Activated B cell treated with CpG ODN at 0.5 μM for 24 hours (primary cell): ENCODE data around the gene GRSF1. TPM values are rescaled to one million over a fixed set of nuclear protein-coding genes. Genes with fewer than 3 reads are reported as not detected.

Source experiments
- ATAC-seq: fragments of 200-7000 bp; cut with Tn5 transposase; one replicate; pipeline ENCODE4 v1.10.0; 2021; ENCODE audit warnings: low read depth, mild to moderate bottlenecking, moderate library complexity
- CTCF ChIA-PET: fragments of 350-600 bp; sonication (Branson Sonifier 250); formaldehyde crosslinking; loops from one replicate; lab custom pipeline; 2021; ENCODE audit warnings: antibody characterized with exemption; lab: Charles Lee
- POLR2A ChIA-PET: fragments of 350-600 bp; sonication (Branson Sonifier 250); formaldehyde crosslinking; loops from one replicate; lab custom pipeline; 2021; ENCODE audit warnings: antibody characterized with exemption; lab: Charles Lee
- DNase-seq: peaks from one replicate; pipeline ENCODE4 v3.0.0; 2022
- H3K27ac Mint-ChIP-seq: one replicate; pipeline ENCODE4 v1.8.0; 2020; ENCODE audit warnings: mixed read lengths
- H3K27me3 Mint-ChIP-seq: one replicate; pipeline ENCODE4 v1.8.0; 2021; ENCODE audit warnings: mixed read lengths
- H3K36me3 Mint-ChIP-seq: one replicate; pipeline ENCODE4 v1.8.0; 2021; ENCODE audit warnings: low read depth, mixed read lengths
- H3K4me1 Mint-ChIP-seq: one replicate; pipeline ENCODE4 v1.8.0; 2021; ENCODE audit warnings: mixed read lengths
- H3K4me3 Mint-ChIP-seq: one replicate; pipeline ENCODE4 v1.8.0; 2020; ENCODE audit warnings: mild to moderate bottlenecking, mixed read lengths
- H3K9me3 Mint-ChIP-seq: one replicate; pipeline ENCODE4 v1.8.0; 2020; ENCODE audit warnings: mixed read lengths
- CTCF ChIP-seq: fragments of 200-600 bp; IDR thresholded peaks from one replicate; pipeline ENCODE4 v1.8.0; 2022; ENCODE audit warnings: antibody characterized with exemption, mild to moderate bottlenecking
- intact Hi-C: fragments of 100-400 bp; cut with micrococcal nuclease; formaldehyde crosslinking; loops from one replicate; pipeline ENCODE4 v1.15.1; 2024
- total RNA-seq: library from RNA; stranded (reverse); gene quantifications from 2 replicates; pipeline ENCODE4 v1.2.3, GENCODE V29; 2022

GRSF1 gene
- total RNA-seq, 1 donor from 2014 or later: 63.5 TPM

- CTCF ChIA-PET: no interaction called here
- Mint-ChIP-seq H3K9me3 (no peaks in the 10 kb centered on the region), H3K36me3 (no peaks in the 10 kb centered on the region), H3K27me3 (no peaks in the 10 kb centered on the region), H3K4me1 (peaks cover 29% of the 10 kb centered on the region), H3K27ac (peak overlapping the region; percentile 69), H3K4me3 (peak overlapping the region; percentile 71)
- ATAC-seq: peak; percentile 91
- DNase-seq: no peak
- POLR2A ChIA-PET: interaction anchor here (0.6 to 1.8 kb wide), 11 partner anchors 9 to 170 kb away, joined by 3 to 16 read pairs (median 4); partner anchors contain the start of genes GRSF1 and MOB1B
- no peak for TF ChIP-seq CTCF
- intact Hi-C loops: loop anchor here (1.0 kb wide), 2 partner anchors 28 to 30 kb away; partner anchors contain the start of gene MOB1B
These were observed 34.8 kb upstream of the GRSF1 start for GRCh38 chr4:70874268-70875156.

GRCh38 chr4:70873216-70873615, 33.5 kb upstream of the GRSF1 start:
- no peak for TF ChIP-seq CTCF
- Mint-ChIP-seq H3K27me3 (no peaks in the 10 kb centered on the region), H3K36me3 (no peaks in the 10 kb centered on the region), H3K4me1 (peaks cover 29% of the 10 kb centered on the region), H3K27ac (no peak overlapping the region), H3K4me3 (no peak overlapping the region), H3K9me3 (no peaks in the 10 kb centered on the region)
- ChIA-PET POLR2A (interaction anchor here (1.0 kb wide), 1 partner anchor 30 kb away, joined by 8 read pairs; no protein-coding TSS in a partner anchor), CTCF (no interaction called here)
- no peak for ATAC-seq
- intact Hi-C loops: no loop called here
- no peak for DNase-seq

GRCh38 chr4:70868778-70869177, 29.1 kb upstream of the GRSF1 start:
- Mint-ChIP-seq H3K36me3 (no peaks in the 10 kb centered on the region), H3K4me3 (no peak overlapping the region), H3K27me3 (no peaks in the 10 kb centered on the region), H3K9me3 (no peaks in the 10 kb centered on the region), H3K27ac (no peak overlapping the region), H3K4me1 (peaks cover 6% of the 10 kb centered on the region)
- ChIA-PET POLR2A (no interaction called here), CTCF (no interaction called here)
- TF ChIP-seq CTCF: no peak
- intact Hi-C loops: no loop called here
- ATAC-seq: no peak
- DNase-seq: no peak

GRCh38 chr4:70863099-70863790, 23.6 kb upstream of the GRSF1 start:
- intact Hi-C loops: no loop called here
- ChIA-PET POLR2A (interaction anchor here (0.6 kb wide), 1 partner anchor 13 kb away, joined by 3 read pairs; no protein-coding TSS in a partner anchor), CTCF (no interaction called here)
- ATAC-seq: no peak
- TF ChIP-seq CTCF: no peak
- H3K4me3 Mint-ChIP-seq: no peak overlapping the region
- H3K36me3 Mint-ChIP-seq: no peaks in the 10 kb centered on the region
- H3K9me3 Mint-ChIP-seq: no peaks in the 10 kb centered on the region
- H3K27me3 Mint-ChIP-seq: no peaks in the 10 kb centered on the region
- DNase-seq: no peak
- peaks cover 5% of the 10 kb centered on the region for H3K4me1 Mint-ChIP-seq
- H3K27ac Mint-ChIP-seq: peak overlapping the region; percentile 36

- DNase-seq (no peak), ATAC-seq (no peak)
- Mint-ChIP-seq H3K9me3 (no peaks in the 10 kb centered on the region), H3K27ac (no peak overlapping the region), H3K4me1 (peaks cover 5% of the 10 kb centered on the region), H3K36me3 (no peaks in the 10 kb centered on the region), H3K4me3 (no peak overlapping the region), H3K27me3 (no peaks in the 10 kb centered on the region)
- TF ChIP-seq CTCF: no peak
- intact Hi-C loops: no loop called here
- ChIA-PET CTCF (no interaction called here), POLR2A (no interaction called here)
These were observed 19.4 kb upstream of the GRSF1 start for GRCh38 chr4:70859066-70859465.
